CD4-positive, alpha-beta T cell treated with Interleukin-15 for 4 hours (primary cell): ENCODE measurements around the gene PUS1.

Experiments
- DNase-seq: peaks from one replicate; pipeline ENCODE4 v3.0.0-alpha.2; 2020; ENCODE audit warnings: low spot score

PUS1 gene

DNA sequence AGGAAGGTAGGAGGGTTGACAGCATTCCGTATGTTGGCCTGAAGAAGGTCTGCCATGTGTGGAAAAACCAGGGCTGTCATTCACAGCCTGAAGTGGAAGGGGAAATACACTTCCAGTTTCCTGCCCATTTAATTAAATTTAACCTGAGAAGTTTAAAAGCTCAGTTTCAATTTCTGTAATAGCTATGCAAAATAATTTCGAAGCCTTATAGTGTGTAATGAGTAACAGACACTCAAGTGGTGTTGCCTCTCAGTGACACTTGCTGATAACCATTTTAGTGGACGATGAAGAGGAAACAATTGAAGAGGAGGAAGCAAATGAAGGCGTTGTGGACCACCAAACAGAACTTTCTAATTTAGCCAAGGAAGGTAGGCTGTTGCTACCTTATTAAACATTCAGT, 65.5 kb downstream of the PUS1 start:
- no peak for DNase-seq
